GM12875 (cell line): ENCODE data around the gene FDX1.
A peak's percentile ranks its signal among the peaks of the same experiment; 100 is the strongest.

Experiments
- H3K4me3 ChIP-seq: one replicate; pipeline ENCODE4 v1.5.1; 2011; ENCODE audit warnings: low read depth, low read length, control low read depth
- CTCF ChIP-seq: IDR thresholded peaks from 2 replicates; pipeline ENCODE4 v1.5.1; 2011; ENCODE audit warnings: low read depth, mild to moderate bottlenecking, control low read depth, inconsistent platforms, low read length, moderate library complexity, borderline replicate concordance; ENCODE audit not compliant: insufficient read depth

The FDX1 gene

DNA sequence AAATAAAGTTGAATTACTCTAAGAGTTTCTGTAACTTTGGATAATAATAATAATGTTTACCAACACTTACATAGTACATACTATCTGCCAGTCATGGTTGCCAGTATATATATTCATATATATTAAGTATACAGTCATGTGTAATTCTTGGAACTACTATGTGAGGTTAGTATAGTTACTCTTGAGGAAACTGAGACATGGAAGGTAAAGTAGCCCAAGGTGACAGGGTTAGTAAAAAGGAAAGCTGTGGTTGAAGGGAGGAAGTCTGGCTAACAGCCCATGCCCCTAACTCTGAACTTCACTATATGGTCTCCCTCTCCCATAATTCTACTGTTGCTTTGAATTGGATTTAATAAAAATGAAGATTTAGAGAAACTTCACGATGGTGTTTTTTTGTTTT lies 24.9 kb downstream of the FDX1 start:
- no peak for TF ChIP-seq CTCF
- H3K4me3 ChIP-seq: no peak overlapping the region

- H3K4me3 ChIP-seq: no peak overlapping the region
- TF ChIP-seq CTCF: no peak
These were observed 26.0 kb downstream of the FDX1 start for GRCh38 chr11:110455718-110456117.

- TF ChIP-seq CTCF: peak; percentile 29; the same call in 1 of the 2 replicates
- no peak overlapping the region for H3K4me3 ChIP-seq
These were observed 33.4 kb downstream of the FDX1 start for GRCh38 chr11:110463153-110463552.

- no peak overlapping the region for H3K4me3 ChIP-seq
- no peak for TF ChIP-seq CTCF
These were observed 35.5 kb downstream of the FDX1 start for GRCh38 chr11:110465231-110465630.

- no peak overlapping the region for H3K4me3 ChIP-seq
- TF ChIP-seq CTCF: no peak
These were observed 37.8 kb downstream of the FDX1 start for GRCh38 chr11:110467556-110467955.

DNA sequence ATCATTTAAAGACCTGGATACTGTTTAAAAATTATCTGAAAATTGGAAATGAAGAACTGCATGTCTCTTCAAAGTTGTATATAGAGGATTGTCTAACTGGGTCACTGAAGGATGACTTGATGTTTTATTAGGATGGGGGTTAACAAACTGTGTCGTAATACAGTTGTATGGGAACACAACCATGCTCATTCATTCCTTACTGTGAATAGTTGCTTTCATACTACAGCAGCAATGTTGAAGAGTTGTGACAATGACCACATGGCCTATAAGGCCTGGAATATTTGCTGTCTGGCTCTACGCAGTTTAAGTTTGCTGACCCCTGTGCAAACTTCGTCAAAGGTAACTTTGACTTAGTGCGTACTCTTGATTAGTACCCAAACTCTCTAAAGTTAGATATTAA lies 38.4 kb downstream of the FDX1 start:
- no peak overlapping the region for H3K4me3 ChIP-seq
- no peak for TF ChIP-seq CTCF

GRCh38 chr11:110469127-110469526 lies 39.4 kb downstream of the FDX1 start:
- H3K4me3 ChIP-seq: no peak overlapping the region
- TF ChIP-seq CTCF: no peak
